ENCODE measurements around the gene OSBP2.

The OSBP2 gene

GRCh38 chr22:30855677-30856518, 161.2 kb downstream of the OSBP2 start:
- no peak for DNase-seq

- DNase-seq, result no peak
Observed at GRCh38 chr22:30856741-30857502, 162.2 kb downstream of the OSBP2 start.

- DNase-seq, result no peak
Observed at GRCh38 chr22:30857791-30858190, 163.1 kb downstream of the OSBP2 start.

GRCh38 chr22:30858976-30859713, 164.5 kb downstream of the OSBP2 start:
- DNase-seq, result no peak

GRCh38 chr22:30859714-30860095, 165.0 kb downstream of the OSBP2 start:
- DNase-seq, result no peak

- DNase-seq, result no peak
Observed at GRCh38 chr22:30860176-30861105, 165.8 kb downstream of the OSBP2 start.

GRCh38 chr22:30861131-30861530, 166.5 kb downstream of the OSBP2 start:
- DNase-seq, result no peak

- no peak for DNase-seq
Observed at GRCh38 chr22:30861688-30862552, 167.2 kb downstream of the OSBP2 start.

- DNase-seq, result no peak
Observed at GRCh38 chr22:30863081-30863833, 168.6 kb downstream of the OSBP2 start.

- DNase-seq, result no peak
Observed at GRCh38 chr22:30864441-30865420, 170.1 kb downstream of the OSBP2 start.

- DNase-seq, result no peak
Observed at GRCh38 chr22:30865656-30866055, 171.0 kb downstream of the OSBP2 start.

- DNase-seq, result no peak
Observed at GRCh38 chr22:30866216-30866615, 171.5 kb downstream of the OSBP2 start.

- DNase-seq, result no peak
Observed at GRCh38 chr22:30866811-30867271, 172.2 kb downstream of the OSBP2 start.

- DNase-seq, result no peak
Observed at GRCh38 chr22:30867746-30868662, 173.3 kb downstream of the OSBP2 start.

- no peak for DNase-seq
Observed at GRCh38 chr22:30868663-30869385, 174.2 kb downstream of the OSBP2 start.

- no peak for DNase-seq
Observed at GRCh38 chr22:30869667-30870395, 175.2 kb downstream of the OSBP2 start.
